ENCODE data around the gene STX2. TPM values are rescaled to one million over a fixed set of nuclear protein-coding genes. Genes with fewer than 3 reads are reported as not detected.
"Not testable (repeated sequence)": the region's sequence is repeated elsewhere in the genome, so short reads cannot be mapped to it uniquely, and the experiment has no call there.

STX2 gene
- total RNA-seq, 2 experiments from 2014 or later: 13.1 to 16.2 TPM

- intact Hi-C loops (cut with DNase I, micrococcal nuclease): loop anchor here in 1 of 2 experiments (10.0 kb wide), 2 partner anchors 729 to 1209 kb away; no protein-coding TSS in a partner anchor
- ChIA-PET CTCF (interaction anchor here (1.2 kb wide), 1 partner anchor 70 kb away, joined by 3 read pairs; no protein-coding TSS in a partner anchor), POLR2A (interaction anchor here (0.6 kb wide), 1 partner anchor 38 kb away, joined by 3 read pairs; no protein-coding TSS in a partner anchor)
- Mint-ChIP-seq H3K9me3 (ENCODE audit: low read depth) (no peaks in the 10 kb centered on the region), H3K36me3 (ENCODE audit: low read depth) (peaks cover 53% of the 10 kb centered on the region), H3K4me1 (peaks cover 65% of the 10 kb centered on the region), H3K27me3 (no peaks in the 10 kb centered on the region), H3K27ac (no peak overlapping the region), H3K4me3 (no peak overlapping the region)
- no peak for DNase-seq
- ATAC-seq: no peak
These were observed 37.2 kb upstream of the STX2 start for GRCh38 chr12:130876297-130876696.

GRCh38 chr12:130875708-130876107 is 36.7 kb upstream of the STX2 start:
- intact Hi-C loops (cut with DNase I, micrococcal nuclease): loop anchor here in 1 of 2 experiments (10.0 kb wide), 2 partner anchors 729 to 1209 kb away; no protein-coding TSS in a partner anchor
- Mint-ChIP-seq H3K4me1 (peaks cover 61% of the 10 kb centered on the region), H3K36me3 (ENCODE audit: low read depth) (peaks cover 53% of the 10 kb centered on the region), H3K27ac (peak overlapping the region; percentile 72), H3K4me3 (peak overlapping the region; percentile 13)
- not testable (repeated sequence) for H3K27me3 Mint-ChIP-seq; DNase-seq; ATAC-seq; H3K9me3 Mint-ChIP-seq (ENCODE audit: low read depth)
- CTCF ChIA-PET: interaction anchor here (1.2 kb wide), 1 partner anchor 69 kb away, joined by 3 read pairs; no protein-coding TSS in a partner anchor
- POLR2A ChIA-PET: interaction anchor here (0.7 kb wide), 1 partner anchor 1054 kb away, joined by 3 read pairs; no protein-coding TSS in a partner anchor

GRCh38 chr12:130875193-130875592 is 36.1 kb upstream of the STX2 start:
- peaks cover 61% of the 10 kb centered on the region for H3K4me1 Mint-ChIP-seq
- H3K36me3 Mint-ChIP-seq (ENCODE audit: low read depth): peaks cover 53% of the 10 kb centered on the region
- no peak for ATAC-seq
- H3K27ac Mint-ChIP-seq: peak overlapping the region; percentile 100
- no peaks in the 10 kb centered on the region for H3K9me3 Mint-ChIP-seq (ENCODE audit: low read depth)
- CTCF ChIA-PET: interaction anchor here (1.2 kb wide), 1 partner anchor 69 kb away, joined by 3 read pairs; no protein-coding TSS in a partner anchor
- H3K27me3 Mint-ChIP-seq: no peaks in the 10 kb centered on the region
- POLR2A ChIA-PET: interaction anchor here (0.7 kb wide), 1 partner anchor 1055 kb away, joined by 3 read pairs; no protein-coding TSS in a partner anchor
- intact Hi-C loops (cut with DNase I, micrococcal nuclease): loop anchor here in 1 of 2 experiments (10.0 kb wide), 2 partner anchors 730 to 1210 kb away; no protein-coding TSS in a partner anchor
- peak overlapping the region; percentile 99 for H3K4me3 Mint-ChIP-seq
- DNase-seq: no peak

GRCh38 chr12:130874696-130875095 is 35.6 kb upstream of the STX2 start:
- peaks cover 58% of the 10 kb centered on the region for H3K4me1 Mint-ChIP-seq
- ATAC-seq (no peak), DNase-seq (no peak)
- H3K27me3 Mint-ChIP-seq: no peaks in the 10 kb centered on the region
- peak overlapping the region; percentile 100 for H3K27ac Mint-ChIP-seq
- POLR2A ChIA-PET: no interaction called here
- CTCF ChIA-PET: no interaction called here
- H3K4me3 Mint-ChIP-seq: peak overlapping the region; percentile 99
- no peaks in the 10 kb centered on the region for H3K9me3 Mint-ChIP-seq (ENCODE audit: low read depth)
- intact Hi-C loops (cut with DNase I, micrococcal nuclease): loop anchor here (5.0 to 10.0 kb wide), 7 partner anchors 112 to 1613 kb away; partner anchors contain the start of genes DDX51 (in 1 of the 2), NOC4L (in 1 of the 2) and SFSWAP (in 1 of the 2)
- H3K36me3 Mint-ChIP-seq (ENCODE audit: low read depth): peaks cover 53% of the 10 kb centered on the region

- Mint-ChIP-seq H3K27me3 (no peaks in the 10 kb centered on the region), H3K4me3 (peak overlapping the region; percentile 99), H3K4me1 (peaks cover 56% of the 10 kb centered on the region), H3K36me3 (ENCODE audit: low read depth) (peaks cover 53% of the 10 kb centered on the region), H3K27ac (peak overlapping the region; percentile 100), H3K9me3 (ENCODE audit: low read depth) (no peaks in the 10 kb centered on the region)
- DNase-seq (peak; percentile 52), ATAC-seq (peak; percentile 25)
- CTCF ChIA-PET: interaction anchor here (0.6 kb wide), 1 partner anchor 46 kb away, joined by 3 read pairs; no protein-coding TSS in a partner anchor
- intact Hi-C loops (cut with DNase I, micrococcal nuclease): loop anchor here (2.0 to 10.0 kb wide), 9 partner anchors 112 to 1613 kb away; partner anchors contain the start of genes DDX51 (in 1 of the 2), NOC4L (in 1 of the 2), PUS1 (in 1 of the 2) and SFSWAP (in 1 of the 2)
- POLR2A ChIA-PET: interaction anchor here (1.2 kb wide), 1 partner anchor 36 kb away, joined by 3 read pairs; no protein-coding TSS in a partner anchor
These were observed 34.8 kb upstream of the STX2 start for GRCh38 chr12:130873825-130874224.

- POLR2A ChIA-PET: interaction anchor here (1.2 kb wide), 1 partner anchor 35 kb away, joined by 3 read pairs; no protein-coding TSS in a partner anchor
- DNase-seq (no peak), ATAC-seq (no peak)
- peak overlapping the region; percentile 100 for H3K27ac Mint-ChIP-seq
- peak overlapping the region; percentile 99 for H3K4me3 Mint-ChIP-seq
- peaks cover 53% of the 10 kb centered on the region for H3K36me3 Mint-ChIP-seq (ENCODE audit: low read depth)
- intact Hi-C loops (cut with DNase I, micrococcal nuclease): loop anchor here (2.0 to 10.0 kb wide), 9 partner anchors 111 to 1614 kb away; partner anchors contain the start of genes DDX51 (in 1 of the 2), NOC4L (in 1 of the 2), PUS1 (in 1 of the 2) and SFSWAP (in 1 of the 2)
- H3K27me3 Mint-ChIP-seq: no peaks in the 10 kb centered on the region
- CTCF ChIA-PET: interaction anchor here (0.6 kb wide), 1 partner anchor 46 kb away, joined by 3 read pairs; no protein-coding TSS in a partner anchor
- H3K4me1 Mint-ChIP-seq: peaks cover 60% of the 10 kb centered on the region
- no peaks in the 10 kb centered on the region for H3K9me3 Mint-ChIP-seq (ENCODE audit: low read depth)
These were observed 34.2 kb upstream of the STX2 start for GRCh38 chr12:130873106-130873795.

DNA sequence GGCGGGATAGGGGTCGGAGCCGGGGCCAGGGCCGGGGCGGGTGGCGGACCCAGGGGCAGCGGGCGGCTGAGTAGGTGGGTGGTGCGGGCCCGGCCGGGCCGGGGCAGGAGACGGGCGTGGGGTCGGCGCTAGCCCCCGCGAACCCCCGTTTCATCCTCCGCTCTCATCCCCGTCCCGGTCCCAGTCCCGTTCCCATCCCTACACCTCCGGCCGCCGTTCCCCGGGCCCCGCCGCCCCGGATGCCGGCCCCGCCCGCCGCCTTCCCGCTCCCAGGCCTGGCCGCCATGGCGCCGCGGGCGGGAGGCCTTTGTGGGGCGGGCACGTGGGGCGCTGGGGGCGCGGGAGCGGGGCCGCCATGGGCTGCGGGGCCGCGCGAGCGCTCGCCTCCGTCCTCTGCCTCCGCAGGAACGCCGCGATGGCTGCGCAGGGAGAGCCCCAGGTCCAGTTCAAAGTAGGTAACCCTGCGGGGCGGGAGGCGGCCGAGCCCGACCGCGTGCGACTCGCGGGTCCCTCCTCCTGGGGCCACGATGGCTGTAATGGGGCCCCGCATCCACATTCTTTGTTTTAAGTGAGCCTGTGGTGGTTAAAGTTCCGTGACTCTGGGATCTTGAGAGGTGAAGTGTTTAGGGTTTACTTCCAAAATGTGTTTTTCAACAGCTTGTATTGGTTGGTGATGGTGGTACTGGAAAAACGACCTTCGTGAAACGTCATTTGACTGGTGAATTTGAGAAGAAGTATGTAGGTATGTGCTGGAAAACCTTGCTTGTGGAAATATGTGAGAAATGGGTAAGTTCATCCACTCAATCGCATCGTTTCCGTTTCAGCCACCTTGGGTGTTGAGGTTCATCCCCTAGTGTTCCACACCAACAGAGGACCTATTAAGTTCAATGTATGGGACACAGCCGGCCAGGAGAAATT is 33.4 kb upstream of the STX2 start:
- intact Hi-C loops (cut with DNase I, micrococcal nuclease): loop anchor here (1.0 to 10.0 kb wide), 10 partner anchors 110 to 1615 kb away; partner anchors contain the start of genes DDX51 (in 1 of the 2), NOC4L (in 1 of the 2), PUS1 (in 1 of the 2) and SFSWAP (in 1 of the 2)
- peaks cover 50% of the 10 kb centered on the region for H3K36me3 Mint-ChIP-seq (ENCODE audit: low read depth)
- H3K27me3 Mint-ChIP-seq: no peaks in the 10 kb centered on the region
- POLR2A ChIA-PET: no interaction called here
- peak overlapping the region; percentile 100 for H3K27ac Mint-ChIP-seq
- peak overlapping the region; percentile 99 for H3K4me3 Mint-ChIP-seq
- CTCF ChIA-PET: no interaction called here
- peaks cover 65% of the 10 kb centered on the region for H3K4me1 Mint-ChIP-seq
- ATAC-seq (peak; percentile 13), DNase-seq (peak; percentile 69)
- no peaks in the 10 kb centered on the region for H3K9me3 Mint-ChIP-seq (ENCODE audit: low read depth)

DNA sequence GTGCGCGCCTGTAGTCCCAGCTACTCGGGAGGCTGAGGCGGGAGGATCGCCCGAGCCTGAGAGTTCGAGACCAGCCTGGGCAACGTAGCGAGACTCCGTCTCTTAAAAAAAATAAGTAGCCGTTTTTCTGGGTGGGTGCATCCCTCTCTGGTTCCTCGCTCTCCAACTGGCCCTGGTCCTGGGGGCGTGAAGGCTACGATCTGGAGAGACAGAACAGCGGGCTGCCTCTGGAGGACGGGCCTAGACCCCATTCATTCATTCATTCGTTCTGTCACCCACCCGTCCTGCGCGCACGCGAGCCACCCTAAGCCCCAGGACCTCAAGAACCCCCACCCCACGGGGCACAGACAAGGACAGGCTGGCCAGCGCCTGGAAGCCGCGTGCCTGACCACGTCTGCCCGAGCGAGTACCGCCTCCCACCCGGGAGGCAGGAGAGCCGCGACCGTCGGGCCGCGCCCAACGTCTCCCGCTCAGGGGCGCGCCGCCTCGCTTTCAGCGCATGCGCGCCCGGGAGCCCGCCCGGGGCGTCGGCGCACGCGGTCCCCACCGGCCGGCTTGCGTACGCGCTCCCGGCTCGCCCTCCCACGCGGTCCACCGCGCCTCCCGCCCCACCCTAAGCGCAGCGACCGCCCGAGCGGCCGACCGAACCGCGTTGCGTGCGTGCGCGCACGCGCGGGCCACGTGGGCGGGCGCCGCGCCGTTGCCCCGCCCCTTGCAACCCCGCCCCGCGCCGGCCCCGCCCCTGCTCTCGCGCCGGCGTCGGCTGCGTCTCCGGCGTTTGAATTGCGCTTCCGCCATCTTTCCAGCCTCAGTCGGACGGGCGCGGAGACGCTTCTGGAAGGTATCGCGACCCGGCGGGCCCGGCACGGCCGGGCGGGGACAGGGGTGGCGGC is 32.5 kb upstream of the STX2 start, which contains the start of gene RAN:
Gene RAN (plus strand): TSS at position 781 of the 893 bp plus-strand sequence. CDS start 528 bp downstream, outside the sequence.
- H3K4me3 Mint-ChIP-seq: peak within 1 kb of the TSS; percentile 99
- peak within 1 kb of the TSS; percentile 100 for H3K27ac Mint-ChIP-seq
- H3K9me3 Mint-ChIP-seq (ENCODE audit: low read depth): no peaks in the 10 kb centered on the region
- POLR2A ChIA-PET: interaction anchor here (1.4 kb wide), 1 partner anchor 10 kb away, joined by 3 read pairs; no protein-coding TSS in a partner anchor
- ATAC-seq (peak; percentile 73), DNase-seq (peak; percentile 96)
- intact Hi-C loops (cut with DNase I, micrococcal nuclease): loop anchor here (1.0 to 10.0 kb wide), 16 partner anchors 32 to 1616 kb away; partner anchors contain the start of genes STX2 (in 2 of the 2), DDX51 (in 1 of the 2), EP400 (in 1 of the 2) and NOC4L (in 1 of the 2)
- peaks cover 56% of the 10 kb centered on the region for H3K4me1 Mint-ChIP-seq
- CTCF ChIA-PET: interaction anchor here (0.6 to 1.8 kb wide), 6 partner anchors 22 to 72 kb away, joined by 3 to 9 read pairs (median 5); partner anchors contain the start of gene STX2
- no peaks in the 10 kb centered on the region for H3K27me3 Mint-ChIP-seq
- H3K36me3 Mint-ChIP-seq (ENCODE audit: low read depth): peaks cover 41% of the 10 kb centered on the region

DNA sequence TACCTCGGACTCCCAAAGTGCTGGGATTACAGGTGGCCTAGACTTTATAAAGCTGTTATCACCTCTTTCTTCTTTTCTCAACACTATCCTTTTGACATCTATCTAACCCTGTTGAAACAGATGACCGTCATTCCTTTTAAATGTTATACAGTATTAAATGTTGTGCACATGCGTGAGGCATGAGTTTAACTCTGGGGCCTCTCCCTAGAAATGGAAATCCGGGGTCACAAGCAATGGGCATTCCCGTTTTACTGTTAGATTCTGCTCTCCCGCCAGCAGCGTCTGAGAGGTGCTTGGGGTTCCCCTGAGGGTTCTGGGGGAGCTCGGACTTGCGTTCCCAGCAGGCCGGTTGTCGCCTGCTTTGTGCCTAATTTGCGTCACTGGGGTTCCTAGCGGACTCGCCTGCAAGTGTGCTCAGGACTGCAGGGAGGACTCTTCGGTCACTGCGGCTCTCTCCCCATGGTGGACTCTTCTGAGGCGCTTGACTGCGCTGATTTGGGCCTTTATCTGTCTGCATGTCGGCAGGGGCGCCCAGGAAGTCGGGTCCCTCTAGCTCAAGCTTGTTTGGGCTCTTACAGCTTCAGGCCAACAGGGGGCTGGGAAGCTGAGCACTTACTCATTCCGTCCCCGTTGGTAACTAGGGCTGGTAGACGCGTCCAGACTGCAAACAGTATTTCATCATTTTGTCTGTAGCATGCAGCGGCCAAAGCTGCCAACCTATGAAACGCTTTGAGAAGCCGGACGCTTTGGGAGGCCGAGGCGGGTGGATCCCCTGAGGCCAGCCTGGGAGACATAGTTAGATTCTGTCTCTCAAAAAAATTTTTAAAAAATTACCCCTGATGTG is 31.6 kb upstream of the STX2 start:
- H3K27me3 Mint-ChIP-seq: no peaks in the 10 kb centered on the region
- ATAC-seq (peak; percentile 68), DNase-seq (peak; percentile 86)
- ChIA-PET CTCF (interaction anchor here (0.6 to 1.8 kb wide), 12 partner anchors 11 to 1078 kb away, joined by 3 to 9 read pairs (median 4); partner anchors contain the start of gene STX2), POLR2A (interaction anchor here (1.4 kb wide), 1 partner anchor 11 kb away, joined by 3 read pairs; no protein-coding TSS in a partner anchor)
- H3K4me3 Mint-ChIP-seq: peak overlapping the region; percentile 85
- H3K4me1 Mint-ChIP-seq: peaks cover 49% of the 10 kb centered on the region
- H3K9me3 Mint-ChIP-seq (ENCODE audit: low read depth): no peaks in the 10 kb centered on the region
- intact Hi-C loops (cut with DNase I, micrococcal nuclease): loop anchor here (1.0 to 10.0 kb wide), 13 partner anchors 31 to 1617 kb away; partner anchors contain the start of genes STX2 (in 2 of the 2), DDX51 (in 1 of the 2), EP400 (in 1 of the 2) and NOC4L (in 1 of the 2)
- peak overlapping the region; percentile 97 for H3K27ac Mint-ChIP-seq
- peaks cover 34% of the 10 kb centered on the region for H3K36me3 Mint-ChIP-seq (ENCODE audit: low read depth)
